ENCODE measurements around the gene CST7. TPM values are rescaled to one million over a fixed set of nuclear protein-coding genes. Genes with fewer than 3 reads are reported as not detected.

CST7 gene
- total RNA-seq, 1 experiment from 2014 or later = not detected

GRCh38 chr20:24990810-24991252 is 41.8 kb downstream of the CST7 start (continued):
- TF ChIP-seq TCF7L2 (IDR thresholded peaks at IDR 0.05; ENCODE audit: borderline replicate concordance, extremely low read depth, insufficient read depth, insufficient read length) (no peak), SIN3A (IDR thresholded peaks at IDR 0.05; ENCODE audit: low read depth) (no peak), ELF1 (IDR thresholded peaks at IDR 0.05; ENCODE audit: borderline replicate concordance, low read depth) (no peak), ZFX (IDR thresholded peaks at IDR 0.05) (no peak)

- TF ChIP-seq POLR2AphosphoS5 (IDR thresholded peaks at IDR 0.05; ENCODE audit: low read depth, low read length) (no peak), SP1 (IDR thresholded peaks at IDR 0.05; ENCODE audit: low read depth) (no peak), RAD21 (IDR thresholded peaks at IDR 0.05; ENCODE audit: low read depth) (no peak), REST (IDR thresholded peaks at IDR 0.05; ENCODE audit: low read depth) (no peak), CBX3 (IDR thresholded peaks at IDR 0.05; ENCODE audit: low read depth) (no peak), JUND (IDR thresholded peaks at IDR 0.05) (no peak), ZFX (IDR thresholded peaks at IDR 0.05) (no peak), EZH2phosphoT487 (IDR thresholded peaks at IDR 0.05; ENCODE audit: borderline replicate concordance) (no peak), ZNF274 (IDR thresholded peaks at IDR 0.05; ENCODE audit: low read depth, low read length) (no peak), ZBTB33 (IDR thresholded peaks at IDR 0.05; ENCODE audit: extremely low read depth, insufficient replicate concordance, low read length) (no peak)
- Histone ChIP-seq H3K36me3 (ENCODE audit: control insufficient read depth in 1 of 2, insufficient read depth in 2 of 2, low read length in 2 of 2) (no peaks in the 10 kb centered on the region; a peak in 1 of 4 replicates), H3K4me1 (ENCODE audit: control insufficient read depth in 1 of 2, insufficient read depth in 2 of 2, low read length in 2 of 2) (peaks cover 12 to 28% of the 10 kb centered on the region in 2 experiments), H3K9ac (ENCODE audit: low read length) (peak overlapping the region; percentile 83), H3K27me3 (ENCODE audit: insufficient read depth, low read length) (no peaks in the 10 kb centered on the region), H2AFZ (ENCODE audit: low read depth, low read length, poor library complexity, severe bottlenecking) (no peak overlapping the region), H4K20me1 (ENCODE audit: insufficient read depth) (no peaks in the 10 kb centered on the region), H3K4me3 (replicated peaks in 1 of 2; ENCODE audit: low read depth in 1 of 2, low read length in 2 of 2) (peak overlapping the region; percentile 89 to 94), H3K9me3 (ENCODE audit: control insufficient read depth in 1 of 2, insufficient read depth in 1 of 2, low read depth in 1 of 2, low read length in 2 of 2) (no peaks in the 10 kb centered on the region), H3K4me2 (ENCODE audit: low read length) (peak overlapping the region; percentile 94), H3K9me2 (ENCODE audit: insufficient read depth) (no peaks in the 10 kb centered on the region), H3K27ac (ENCODE audit: low read depth, low read length) (peak overlapping the region; percentile 71), H3K79me2 (ENCODE audit: insufficient read depth, low read length) (peaks cover 50% of the 10 kb centered on the region)
- ChIA-PET CTCF (no interaction called here), POLR2A (no interaction called here), RAD21 (ENCODE audit: low non-redundant PET in 1 of 2, low total read pairs in 2 of 2, uncharacterized antibody in 2 of 2, unreplicated experiment in 2 of 2) (no interaction called here)
- DNase-seq (ENCODE audit: low read depth, low spot score) (no peak), ATAC-seq (peak; percentile 41)
- intact Hi-C loops (cut with micrococcal nuclease) = loop anchor here (2.0 to 5.0 kb wide), 5 partner anchors 205 to 425 kb away; partner anchors contain the start of gene ENTPD6
- no TSS peak for BruUV-seq (replicated peaks)
Observed at GRCh38 chr20:24991897-24992486, 42.9 kb downstream of the CST7 start.
